NCI-H774 (cell line): Measurements from ENCODE around the gene RENBP.

ENCODE experiments used
- DNase-seq: peaks from one replicate; lab custom pipeline; 2025; lab: John Stamatoyannopoulos, UW

Gene RENBP

GRCh38 chrX:153954558-153955227 is 10.2 kb upstream of the RENBP start:
- no peak for DNase-seq

GRCh38 chrX:153953892-153954557 is 9.6 kb upstream of the RENBP start:
- DNase-seq: no peak

- peak; percentile 27 for DNase-seq
Measured at GRCh38 chrX:153953342-153953830, 8.9 kb upstream of the RENBP start.

GRCh38 chrX:153952373-153953026 is 8.1 kb upstream of the RENBP start:
- DNase-seq: no peak

- no peak for DNase-seq
Measured at GRCh38 chrX:153951683-153952372, 7.4 kb upstream of the RENBP start.

- no peak for DNase-seq
Measured at GRCh38 chrX:153950127-153950526, 5.7 kb upstream of the RENBP start.

- DNase-seq: no peak
Measured at GRCh38 chrX:153948847-153949805, 4.7 kb upstream of the RENBP start.

GRCh38 chrX:153948002-153948466 is 3.6 kb upstream of the RENBP start:
- no peak for DNase-seq

- peak; percentile 59 for DNase-seq
Measured at GRCh38 chrX:153947009-153947769, 2.7 kb upstream of the RENBP start.

GRCh38 chrX:153945956-153946943 is 1.8 kb upstream of the RENBP start:
- no peak for DNase-seq

- no peak for DNase-seq
Measured at GRCh38 chrX:153944800-153945150, 332 bp upstream of the RENBP start.

GRCh38 chrX:153941336-153942252 is 2.8 kb downstream of the RENBP start:
- no peak for DNase-seq

GRCh38 chrX:153939573-153939972 is 4.9 kb downstream of the RENBP start:
- DNase-seq: no peak

- DNase-seq: no peak
Measured at GRCh38 chrX:153938226-153938786, 6.1 kb downstream of the RENBP start.

- DNase-seq: no peak
Measured at GRCh38 chrX:153937056-153937455, 7.4 kb downstream of the RENBP start.

- DNase-seq: no peak
Measured at GRCh38 chrX:153935326-153935851, 9.1 kb downstream of the RENBP start.

GRCh38 chrX:153934762-153935325 is 9.6 kb downstream of the RENBP start, which contains the start of gene NAA10:
Gene NAA10 (minus strand): TSS chrX:153935037. CDS start chrX:153934904, 133 bp downstream.
- DNase-seq: peak; percentile 83
